ENCODE data around the gene CBR1. TPM values are rescaled to one million over a fixed set of nuclear protein-coding genes. Genes with fewer than 3 reads are reported as not detected.

The CBR1 gene
- total and polyA plus RNA-seq, 2 donors (not counting 1 experiment from before 2014, with no cell fraction given): 12.4 to 14.4 TPM

DNA sequence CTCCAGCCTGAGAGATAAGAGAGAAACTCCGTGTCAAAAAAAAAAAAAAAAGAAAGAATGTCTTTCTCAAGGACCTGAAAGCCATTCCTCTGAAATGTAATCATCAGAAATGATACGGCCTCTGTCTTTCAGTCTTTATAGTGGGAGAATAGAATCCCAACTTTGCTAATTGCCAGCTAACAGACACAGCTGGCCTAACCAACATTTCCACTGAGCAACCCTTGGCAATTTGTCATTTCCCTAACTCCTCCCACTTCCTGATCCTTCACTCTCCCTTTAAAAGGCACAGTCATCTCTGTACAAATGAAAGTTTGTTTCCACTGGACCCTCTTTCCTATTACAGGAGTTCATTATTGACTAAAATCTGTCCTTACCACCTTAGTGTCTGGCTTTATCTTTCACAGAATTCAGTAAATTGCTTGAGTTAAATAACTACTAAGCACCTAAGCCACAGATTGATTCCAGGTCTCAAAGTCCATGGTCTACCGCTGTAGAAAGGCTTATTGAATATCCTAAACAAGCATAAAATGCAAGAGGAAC is 4.3 kb upstream of the CBR1 start:
- H3K4me2 ChIP-seq (replicated peaks; ENCODE audit: low read depth, low read length, poor library complexity, severe bottlenecking): no peak overlapping the region
- intact Hi-C loops (cut with micrococcal nuclease): loop anchor here (10.0 kb wide), 3 partner anchors 1199 to 1991 kb away; partner anchors contain the start of genes DYRK1A, MRPS6, SLC5A3 and VPS26C

More for the DNA sequence above, 4.3 kb upstream of the CBR1 start:
- H3K4me1 ChIP-seq (ENCODE audit: control insufficient read depth in 2 of 2, insufficient read depth in 2 of 2, low read length in 2 of 2): peaks cover 14 to 19% of the 10 kb centered on the region in 2 donors
- no peaks in the 10 kb centered on the region for H3K27me3 Mint-ChIP-seq
- H3K4me3 Mint-ChIP-seq: no peak overlapping the region
- ATAC-seq (ENCODE audit: low read depth) (no peak), DNase-seq (no peak)
- H3K27ac ChIP-seq (ENCODE audit: low read length in 2 of 2): no peak overlapping the region
- no peak overlapping the region for H2AFZ ChIP-seq (ENCODE audit: insufficient read depth, low read depth, low read length, poor library complexity, severe bottlenecking)
- no peaks in the 10 kb centered on the region for H3K79me2 ChIP-seq (ENCODE audit: control insufficient read depth, insufficient read depth, low read length)
- no peak overlapping the region for H3K4me3 ChIP-seq (ENCODE audit: control extremely low read depth in 1 of 5, extremely low read depth in 1 of 5, insufficient read depth in 1 of 5, low read depth in 2 of 5, low read length in 4 of 5)
- no CpG with 5 or more reads among the region's 3 CpGs for WGBS (ENCODE audit: insufficient coverage)
- H3K9me3 Mint-ChIP-seq (ENCODE audit: insufficient read depth): peaks cover 2% of the 10 kb centered on the region
- POLR2A ChIA-PET: no interaction called here
- TF ChIP-seq, protein P1, sequence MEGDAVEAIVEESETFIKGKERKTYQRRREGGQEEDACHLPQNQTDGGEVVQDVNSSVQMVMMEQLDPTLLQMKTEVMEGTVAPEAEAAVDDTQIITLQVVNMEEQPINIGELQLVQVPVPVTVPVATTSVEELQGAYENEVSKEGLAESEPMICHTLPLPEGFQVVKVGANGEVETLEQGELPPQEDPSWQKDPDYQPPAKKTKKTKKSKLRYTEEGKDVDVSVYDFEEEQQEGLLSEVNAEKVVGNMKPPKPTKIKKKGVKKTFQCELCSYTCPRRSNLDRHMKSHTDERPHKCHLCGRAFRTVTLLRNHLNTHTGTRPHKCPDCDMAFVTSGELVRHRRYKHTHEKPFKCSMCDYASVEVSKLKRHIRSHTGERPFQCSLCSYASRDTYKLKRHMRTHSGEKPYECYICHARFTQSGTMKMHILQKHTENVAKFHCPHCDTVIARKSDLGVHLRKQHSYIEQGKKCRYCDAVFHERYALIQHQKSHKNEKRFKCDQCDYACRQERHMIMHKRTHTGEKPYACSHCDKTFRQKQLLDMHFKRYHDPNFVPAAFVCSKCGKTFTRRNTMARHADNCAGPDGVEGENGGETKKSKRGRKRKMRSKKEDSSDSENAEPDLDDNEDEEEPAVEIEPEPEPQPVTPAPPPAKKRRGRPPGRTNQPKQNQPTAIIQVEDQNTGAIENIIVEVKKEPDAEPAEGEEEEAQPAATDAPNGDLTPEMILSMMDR (IDR thresholded peaks at IDR 0.05): no peak
- no peak for TF ChIP-seq EZH2 (IDR thresholded peaks at IDR 0.05; ENCODE audit: borderline replicate concordance, insufficient read depth, low read depth, low read length, poor library complexity, severe bottlenecking)
- H3K9ac ChIP-seq (ENCODE audit: low read length): no peak overlapping the region
- H4K20me1 ChIP-seq (ENCODE audit: control insufficient read depth, insufficient read depth, low read length, poor library complexity, severe bottlenecking): no peaks in the 10 kb centered on the region
- no peaks in the 10 kb centered on the region for H3K36me3 ChIP-seq (replicated peaks in 1 of 2; ENCODE audit: control extremely low read depth in 1 of 2, control insufficient read depth in 1 of 2, extremely low read depth in 1 of 2, insufficient read depth in 2 of 2, low read length in 1 of 2)
- CTCF ChIA-PET: interaction anchor here (0.7 to 1.3 kb wide), 2 partner anchors 39 to 44 kb away, joined by 3 to 5 read pairs; no protein-coding TSS in a partner anchor
- H3K27me3 ChIP-seq (replicated peaks in 1 of 4; ENCODE audit: control extremely low read depth in 1 of 4, control insufficient read depth in 3 of 4, insufficient read depth in 4 of 4, low read length in 3 of 4): no peaks in the 10 kb centered on the region
- peaks cover 15% of the 10 kb centered on the region for H3K4me1 Mint-ChIP-seq
- no peak overlapping the region for H3K27ac Mint-ChIP-seq
- H3K9me3 ChIP-seq (ENCODE audit: control extremely low read depth in 1 of 3, control insufficient read depth in 2 of 3, insufficient read depth in 1 of 3, low read length in 2 of 3): peaks cover 2 to 12% (median 11%) of the 10 kb centered on the region in 3 donors

Measured in B cell (primary cell).